CD4-positive, alpha-beta T cell (primary cell): ENCODE data around the gene DBN1. TPM values are rescaled to one million over a fixed set of nuclear protein-coding genes. Genes with fewer than 3 reads are reported as not detected.

Source experiments
- ATAC-seq: fragments of 200-7000 bp; cut with Tn5 transposase; one replicate; pipeline ENCODE4 v1.10.0; 2022; ENCODE audit warnings: mild to moderate bottlenecking; ENCODE audit not compliant: poor library complexity
- CTCF ChIA-PET: fragments of 350-600 bp; sonication (Branson Sonifier 250); formaldehyde crosslinking; loops from one replicate; lab custom pipeline; 2021; ENCODE audit warnings: antibody characterized with exemption, inconsistent platforms; lab: Charles Lee
- POLR2A ChIA-PET: fragments of 350-600 bp; sonication (Branson Sonifier 250); formaldehyde crosslinking; loops from one replicate; lab custom pipeline; 2021; ENCODE audit warnings: antibody characterized with exemption, inconsistent platforms; lab: Charles Lee
- DNase-seq, 14 experiments: peaks; one replicate each; pipeline ENCODE4 v3.0.0-alpha.2; 2013 to 2020; ENCODE audit warnings: mixed read lengths in 2 of 14
- H3K27ac ChIP-seq, 2 donors: one replicate each; pipeline versions ENCODE4 v1.5.1 to v1.7.0; 2013; ENCODE audit warnings: low read length in 2 of 2, low read depth in 1 of 2, mild to moderate bottlenecking in 1 of 2
- H3K27me3 ChIP-seq, 2 experiments: 1 replicate in 1 of 2; 2 replicates in 1 of 2; pipeline versions ENCODE4 v1.6.1 to v1.7.0; 2013; ENCODE audit warnings: low read length in 2 of 2, control low read depth in 1 of 2, mild to moderate bottlenecking in 1 of 2, moderate library complexity in 1 of 2; ENCODE audit not compliant: insufficient read depth in 2 of 2, control insufficient read depth in 1 of 2
- H3K36me3 ChIP-seq: one replicate; pipeline ENCODE4 v1.6.1; 2013; ENCODE audit warnings: low read length, control low read depth; ENCODE audit not compliant: insufficient read depth
- H3K4me1 ChIP-seq: one replicate; pipeline ENCODE4 v1.6.1; 2013; ENCODE audit warnings: low read length, control low read depth; ENCODE audit not compliant: insufficient read depth
- H3K4me3 ChIP-seq: one replicate; pipeline ENCODE4 v1.5.1; 2013; ENCODE audit warnings: mild to moderate bottlenecking, low read length, moderate library complexity
- H3K9me3 ChIP-seq, 2 experiments: 1 replicate in 1 of 2; 2 replicates in 1 of 2; pipeline versions ENCODE4 v1.6.1 to v1.7.0; 2013; ENCODE audit warnings: low read length in 2 of 2, mild to moderate bottlenecking in 2 of 2, control low read depth in 1 of 2, moderate library complexity in 1 of 2; ENCODE audit not compliant: control insufficient read depth in 1 of 2, insufficient read depth in 1 of 2
- H3K27ac Mint-ChIP-seq: one replicate; pipeline ENCODE4 v1.8.0; 2020; ENCODE audit warnings: mixed read lengths
- H3K27me3 Mint-ChIP-seq: one replicate; pipeline ENCODE4 v1.8.0; 2021; ENCODE audit warnings: mixed read lengths
- H3K36me3 Mint-ChIP-seq: one replicate; pipeline ENCODE4 v1.8.0; 2021; ENCODE audit warnings: low read depth, mixed read lengths
- H3K4me1 Mint-ChIP-seq: one replicate; pipeline ENCODE4 v1.8.0; 2021; ENCODE audit warnings: low read depth, mixed read lengths
- H3K4me3 Mint-ChIP-seq: one replicate; pipeline ENCODE4 v1.8.0; 2020; ENCODE audit warnings: mild to moderate bottlenecking, mixed read lengths
- H3K9me3 Mint-ChIP-seq: one replicate; pipeline ENCODE4 v1.8.0; 2020; ENCODE audit warnings: mixed read lengths
- intact Hi-C, 2 experiments: fragments of 100-400 bp; cut with DNase I in 1 of 2; cut with micrococcal nuclease in 1 of 2; formaldehyde crosslinking; loops; one replicate each; pipeline versions ENCODE4 v1.15.1 to v1.9.0; 2023 to 2025; cut with DNase I, micrococcal nuclease
- total RNA-seq, 174 experiments: library from RNA in 2 of 174; stranded (reverse) in 2 of 174; gene quantifications; one replicate each; pipeline ENCODE4 v1.2.3 and lab custom pipeline; 2021 to 2026
- TF ChIP-seq, protein P1 (sequence below): fragments of 200-600 bp; IDR thresholded peaks from one replicate; pipeline ENCODE4 v1.8.0; 2022; ENCODE audit warnings: antibody characterized with exemption, mild to moderate bottlenecking

The DBN1 gene
- total RNA-seq, 2 experiments from 2014 or later, result 1.8 to 2.5 TPM

DNA sequence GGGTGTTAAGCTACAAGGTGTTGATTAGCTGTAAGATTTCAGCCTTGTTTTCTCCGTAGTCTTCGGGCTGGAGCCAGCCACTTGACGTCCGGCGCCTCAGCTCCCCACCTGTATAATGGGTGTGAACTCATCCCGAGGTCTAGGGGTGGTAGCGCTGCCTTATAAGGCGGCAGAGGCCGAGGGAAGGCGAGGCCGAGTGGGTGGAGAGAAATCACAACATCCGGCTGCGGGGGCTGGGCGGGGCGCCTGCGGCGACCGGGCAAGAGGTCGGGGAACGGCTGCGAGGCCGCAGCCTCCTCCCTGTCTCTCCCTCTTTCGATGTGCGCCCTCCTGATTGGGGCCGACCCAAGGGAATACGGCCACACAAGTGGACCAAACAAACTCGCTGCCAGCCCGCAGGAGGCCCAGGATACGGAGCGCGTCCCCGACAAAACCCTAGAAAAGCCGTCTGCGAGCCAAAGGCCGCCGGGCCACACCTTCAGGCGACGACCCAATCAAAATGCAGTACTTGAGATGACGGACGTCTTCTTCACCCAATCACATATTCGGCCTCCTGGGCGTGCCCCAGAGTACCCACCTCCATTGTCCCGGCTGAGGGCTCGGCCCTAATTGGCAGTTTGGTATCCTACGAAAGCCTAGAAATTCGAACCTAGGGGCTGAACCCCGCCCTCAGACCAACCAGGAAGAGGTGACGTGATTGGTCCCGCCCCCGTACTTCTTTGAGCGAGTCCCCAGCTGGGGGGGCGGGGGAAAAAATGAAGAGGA is 47.5 kb downstream of the DBN1 start:
- peaks cover 39% of the 10 kb centered on the region for H3K36me3 Mint-ChIP-seq
- H3K4me3 Mint-ChIP-seq, result peak overlapping the region; percentile 97
- intact Hi-C loops, result loop anchor here (1.0 to 2.0 kb wide), 4 partner anchors 18 to 29 kb away; no protein-coding TSS in a partner anchor
- Histone ChIP-seq H3K4me1 (peaks cover 63% of the 10 kb centered on the region), H3K27me3 (no peaks in the 10 kb centered on the region), H3K36me3 (peaks cover 25% of the 10 kb centered on the region), H3K4me3 (peak overlapping the region; percentile 52), H3K27ac (peak overlapping the region; percentile 77 to 83), H3K9me3 (no peaks in the 10 kb centered on the region)
- ChIA-PET POLR2A (interaction anchor here (0.6 to 12.6 kb wide), 24 partner anchors 8 to 891 kb away, joined by 3 to 661 read pairs (median 6); partner anchors contain the start of genes F12, LMAN2, NSD1 and PDLIM7), CTCF (interaction anchor here (0.7 to 9.3 kb wide), 7 partner anchors 10 to 75 kb away, joined by 3 to 82 read pairs (median 4); no protein-coding TSS in a partner anchor)
- ATAC-seq, result peak; percentile 79
- no peaks in the 10 kb centered on the region for H3K9me3 Mint-ChIP-seq
- DNase-seq, result peak; percentile 98 to 100 (median 100)
- H3K27me3 Mint-ChIP-seq, result no peaks in the 10 kb centered on the region
- TF ChIP-seq, protein P1, sequence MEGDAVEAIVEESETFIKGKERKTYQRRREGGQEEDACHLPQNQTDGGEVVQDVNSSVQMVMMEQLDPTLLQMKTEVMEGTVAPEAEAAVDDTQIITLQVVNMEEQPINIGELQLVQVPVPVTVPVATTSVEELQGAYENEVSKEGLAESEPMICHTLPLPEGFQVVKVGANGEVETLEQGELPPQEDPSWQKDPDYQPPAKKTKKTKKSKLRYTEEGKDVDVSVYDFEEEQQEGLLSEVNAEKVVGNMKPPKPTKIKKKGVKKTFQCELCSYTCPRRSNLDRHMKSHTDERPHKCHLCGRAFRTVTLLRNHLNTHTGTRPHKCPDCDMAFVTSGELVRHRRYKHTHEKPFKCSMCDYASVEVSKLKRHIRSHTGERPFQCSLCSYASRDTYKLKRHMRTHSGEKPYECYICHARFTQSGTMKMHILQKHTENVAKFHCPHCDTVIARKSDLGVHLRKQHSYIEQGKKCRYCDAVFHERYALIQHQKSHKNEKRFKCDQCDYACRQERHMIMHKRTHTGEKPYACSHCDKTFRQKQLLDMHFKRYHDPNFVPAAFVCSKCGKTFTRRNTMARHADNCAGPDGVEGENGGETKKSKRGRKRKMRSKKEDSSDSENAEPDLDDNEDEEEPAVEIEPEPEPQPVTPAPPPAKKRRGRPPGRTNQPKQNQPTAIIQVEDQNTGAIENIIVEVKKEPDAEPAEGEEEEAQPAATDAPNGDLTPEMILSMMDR, result no peak
- H3K27ac Mint-ChIP-seq, result peak overlapping the region; percentile 96
- peaks cover 42% of the 10 kb centered on the region for H3K4me1 Mint-ChIP-seq

DNA sequence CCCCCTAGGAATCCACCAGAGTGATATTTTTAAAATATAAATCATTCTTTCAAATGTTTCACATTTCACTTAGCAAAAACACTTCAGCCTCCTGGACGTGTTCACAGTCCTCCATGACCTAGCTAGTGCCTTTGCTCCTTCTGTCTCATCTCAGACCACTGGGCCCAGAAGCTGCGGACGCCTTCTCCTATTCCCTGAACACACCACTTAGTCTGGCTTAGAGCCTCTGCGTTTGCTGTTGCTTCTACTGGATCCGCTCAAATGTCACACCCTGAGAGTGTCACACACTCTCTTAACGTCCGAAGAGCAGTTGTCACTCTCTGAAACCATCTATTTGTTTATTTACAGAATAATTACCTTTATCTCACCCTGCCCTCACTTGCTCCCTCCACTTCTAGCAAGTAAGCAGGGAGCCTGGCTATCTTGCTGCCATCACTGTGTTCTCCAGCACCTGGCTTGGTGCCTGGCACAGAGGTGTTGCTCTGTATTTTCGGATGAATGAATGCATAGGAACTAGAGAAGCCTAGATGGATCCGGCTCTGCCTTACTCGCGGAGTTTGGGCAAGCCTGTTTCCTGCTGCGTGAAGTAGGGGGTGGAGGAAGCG is 48.1 kb downstream of the DBN1 start:
- peaks cover 35% of the 10 kb centered on the region for H3K4me1 Mint-ChIP-seq
- DNase-seq, result no peak
- POLR2A ChIA-PET, result interaction anchor here (0.7 to 12.6 kb wide), 14 partner anchors 9 to 888 kb away, joined by 3 to 661 read pairs (median 10); partner anchors contain the start of genes F12, LMAN2, NSD1 and PDLIM7
- no peaks in the 10 kb centered on the region for H3K27me3 Mint-ChIP-seq
- H3K4me3 ChIP-seq, result peak overlapping the region; percentile 52
- H3K27me3 ChIP-seq, result no peaks in the 10 kb centered on the region
- CTCF ChIA-PET, result interaction anchor here (1.0 to 9.3 kb wide), 6 partner anchors 9 to 76 kb away, joined by 3 to 82 read pairs (median 4); no protein-coding TSS in a partner anchor
- ATAC-seq, result peak; percentile 12
- TF ChIP-seq, protein P1, result no peak
- peaks cover 32% of the 10 kb centered on the region for H3K36me3 Mint-ChIP-seq
- H3K9me3 Mint-ChIP-seq, result no peaks in the 10 kb centered on the region
- no peaks in the 10 kb centered on the region for H3K9me3 ChIP-seq
- H3K27ac Mint-ChIP-seq, result peak overlapping the region; percentile 96
- peaks cover 18% of the 10 kb centered on the region for H3K36me3 ChIP-seq
- H3K27ac ChIP-seq, result peak overlapping the region; percentile 77 to 83
- intact Hi-C loops, result loop anchor here in 1 of 2 experiments (2.0 kb wide), 1 partner anchor 20 kb away; no protein-coding TSS in a partner anchor
- peaks cover 56% of the 10 kb centered on the region for H3K4me1 ChIP-seq
- H3K4me3 Mint-ChIP-seq, result peak overlapping the region; percentile 97

DNA sequence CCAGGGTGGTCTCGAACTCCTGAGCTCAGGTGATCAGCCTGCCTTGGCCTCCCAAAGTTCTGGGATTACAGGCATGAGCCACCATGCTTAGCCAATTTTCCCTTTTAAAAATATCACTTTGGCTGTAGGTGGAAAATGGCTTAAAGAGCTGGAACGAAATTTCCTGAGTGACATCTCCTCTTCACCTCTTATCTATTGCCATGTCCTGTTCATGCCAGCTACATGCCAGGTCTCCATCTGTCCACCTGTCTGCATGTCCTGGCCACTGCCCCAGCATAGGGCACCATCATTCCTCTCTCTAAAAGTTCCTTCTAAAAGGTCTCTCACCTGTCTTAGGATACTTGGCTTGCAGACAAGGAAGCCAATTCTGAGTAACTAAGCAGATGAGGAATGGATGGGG is 49.8 kb downstream of the DBN1 start:
- H3K4me3 Mint-ChIP-seq, result no peak overlapping the region
- Histone ChIP-seq H3K9me3 (no peaks in the 10 kb centered on the region), H3K27ac (no peak overlapping the region), H3K4me3 (no peak overlapping the region), H3K27me3 (no peaks in the 10 kb centered on the region), H3K4me1 (peaks cover 40% of the 10 kb centered on the region), H3K36me3 (peaks cover 12% of the 10 kb centered on the region)
- H3K27me3 Mint-ChIP-seq, result no peaks in the 10 kb centered on the region
- no peaks in the 10 kb centered on the region for H3K9me3 Mint-ChIP-seq
- H3K4me1 Mint-ChIP-seq, result peaks cover 19% of the 10 kb centered on the region
- ATAC-seq (no peak), DNase-seq (no peak)
- no peak overlapping the region for H3K27ac Mint-ChIP-seq
- CTCF ChIA-PET, result interaction anchor here (1.9 kb wide), 1 partner anchor 19 kb away, joined by 12 read pairs; no protein-coding TSS in a partner anchor
- intact Hi-C loops, result loop anchor here in 1 of 2 experiments (2.0 kb wide), 1 partner anchor 19 kb away; no protein-coding TSS in a partner anchor
- H3K36me3 Mint-ChIP-seq, result peaks cover 15% of the 10 kb centered on the region
- POLR2A ChIA-PET, result interaction anchor here (0.7 to 12.6 kb wide), 3 partner anchors 20 to 63 kb away, joined by 3 to 661 read pairs (median 4); partner anchors contain the start of gene PRR7
- TF ChIP-seq, protein P1, result no peak
